Stomach (tissue), 9 donors: ENCODE data around the gene PARPBP. TPM values are rescaled to one million over a fixed set of nuclear protein-coding genes. Genes with fewer than 3 reads are reported as not detected.

ENCODE experiments used
- DNase-seq, 2 donors: peaks; one replicate each; pipeline versions ENCODE4 v3.0.0 to v3.0.0-alpha.2; 2013 to 2019
- H3K27ac ChIP-seq, 5 donors: fragments of 200-600 bp in 4 of 5; sonication (generic) in 4 of 5; one replicate each; pipeline ENCODE4 v1.5.1; 2013 to 2019; ENCODE audit warnings: mild to moderate bottlenecking in 1 of 5, moderate library complexity in 1 of 5
- H3K27me3 ChIP-seq, 3 donors: fragments of 200-600 bp; sonication (generic); one replicate each; pipeline ENCODE4 v1.5.1; 2017 to 2019; ENCODE audit warnings: mixed run types in 1 of 3
- H3K36me3 ChIP-seq, 4 donors: fragments of 200-600 bp; sonication (generic); 1 replicate in 3 of 4; 2 replicates in 1 of 4; pipeline ENCODE4 v1.5.1; 2016 to 2019
- H3K4me1 ChIP-seq, 4 donors: fragments of 200-600 bp; sonication (generic); one replicate each; pipeline ENCODE4 v1.5.1; 2016 to 2019
- H3K4me3 ChIP-seq, 4 donors: fragments of 200-600 bp; sonication (generic) in 3 of 4; one replicate each; pipeline ENCODE4 v1.5.1; 2016 to 2019; ENCODE audit warnings: mild to moderate bottlenecking in 1 of 4
- H3K9me3 ChIP-seq, 4 donors: fragments of 200-600 bp; sonication (generic); one replicate each; pipeline ENCODE4 v1.5.1; 2016 to 2019
- EP300 ChIP-seq: sonication (generic); formaldehyde crosslinking; IDR thresholded peaks from one replicate; pipeline ENCODE4 v1.6.1; 2017; ENCODE audit warnings: antibody characterized with exemption
- POLR2A ChIP-seq, 4 donors: fragments of 450-650 bp; IDR thresholded peaks; one replicate each; pipeline ENCODE4 v1.6.1; 2016; ENCODE audit warnings: antibody characterized with exemption in 4 of 4, control low read depth in 2 of 4, mild to moderate bottlenecking in 1 of 4, moderate library complexity in 1 of 4
- POLR2AphosphoS5 ChIP-seq, 3 donors: sonication (generic); formaldehyde crosslinking; IDR thresholded peaks; one replicate each; pipeline ENCODE4 v1.6.1; 2016; ENCODE audit warnings: antibody characterized with exemption in 3 of 3
- WGBS, 5 donors: extraction: QIAGEN DNeasy Blood & Tissue Kit in 3 of 5; methylation state at CpG; one replicate each; pipeline versions ENCODE4 v1.1.5 to v1.1.7; 2013 to 2018; 5-methylcytosine and 5-hydroxymethylcytosine counted together
- intact Hi-C: fragments of 100-400 bp; cut with DNase I; formaldehyde crosslinking; loops from one replicate; pipeline ENCODE4 v1.15.1; 2023; ENCODE audit warnings: low total_unique reads
- polyA plus RNA-seq, 3 donors: library from polyadenylated mRNA; stranded (reverse); fragments of 200-250 nt; gene quantifications; one replicate each; pipeline ENCODE4 v1.2.3, GENCODE V29; 2013
- total RNA-seq, 5 donors: library from RNA; depleted of rRNA; stranded (reverse); fragments of >200 nt; gene quantifications; one replicate each; pipeline versions ENCODE4 v1.1.0 to v1.2.3, GENCODE V29; 2014 to 2016
- TF ChIP-seq, protein P1 (sequence below), 7 experiments: fragments of 450-650 bp in 4 of 7; fragments of 200-600 bp in 3 of 7; sonication (generic) in 3 of 7; IDR thresholded peaks; one replicate each; pipeline ENCODE4 v1.5.1; 2016 to 2019; ENCODE audit warnings: antibody characterized with exemption in 7 of 7, control low read depth in 2 of 7, mild to moderate bottlenecking in 1 of 7
- donor health status: healthy with polysubstance abuse.
- donor health status: Bipolar disorder and iron deficiency.
- donor health status: healthy.

Gene PARPBP
- total and polyA plus RNA-seq, 8 donors: 1.4 to 10.5 (median 2.5) TPM; not detected in 1

DNA sequence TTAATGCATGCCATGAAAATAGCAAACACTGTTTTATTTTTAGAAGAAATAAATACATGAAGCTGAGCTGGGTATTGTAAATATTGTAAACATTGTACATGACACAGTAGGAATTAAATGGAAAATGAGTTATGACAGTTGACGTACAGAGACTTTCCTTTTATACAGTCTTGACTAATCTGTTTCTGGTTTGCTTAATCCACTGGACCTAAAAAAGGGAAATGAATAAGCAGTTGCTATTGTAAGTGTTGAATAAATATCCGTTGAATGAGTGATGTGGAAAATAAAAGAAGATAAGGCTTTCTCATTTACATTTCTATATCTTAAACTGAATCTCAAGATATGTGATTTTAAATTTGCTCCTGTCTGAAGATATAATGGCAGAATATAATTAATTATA lies 62.7 kb downstream of the PARPBP start:
- TF ChIP-seq, protein P1, sequence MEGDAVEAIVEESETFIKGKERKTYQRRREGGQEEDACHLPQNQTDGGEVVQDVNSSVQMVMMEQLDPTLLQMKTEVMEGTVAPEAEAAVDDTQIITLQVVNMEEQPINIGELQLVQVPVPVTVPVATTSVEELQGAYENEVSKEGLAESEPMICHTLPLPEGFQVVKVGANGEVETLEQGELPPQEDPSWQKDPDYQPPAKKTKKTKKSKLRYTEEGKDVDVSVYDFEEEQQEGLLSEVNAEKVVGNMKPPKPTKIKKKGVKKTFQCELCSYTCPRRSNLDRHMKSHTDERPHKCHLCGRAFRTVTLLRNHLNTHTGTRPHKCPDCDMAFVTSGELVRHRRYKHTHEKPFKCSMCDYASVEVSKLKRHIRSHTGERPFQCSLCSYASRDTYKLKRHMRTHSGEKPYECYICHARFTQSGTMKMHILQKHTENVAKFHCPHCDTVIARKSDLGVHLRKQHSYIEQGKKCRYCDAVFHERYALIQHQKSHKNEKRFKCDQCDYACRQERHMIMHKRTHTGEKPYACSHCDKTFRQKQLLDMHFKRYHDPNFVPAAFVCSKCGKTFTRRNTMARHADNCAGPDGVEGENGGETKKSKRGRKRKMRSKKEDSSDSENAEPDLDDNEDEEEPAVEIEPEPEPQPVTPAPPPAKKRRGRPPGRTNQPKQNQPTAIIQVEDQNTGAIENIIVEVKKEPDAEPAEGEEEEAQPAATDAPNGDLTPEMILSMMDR (IDR thresholded peaks at IDR 0.05): no peak
- no peak for TF ChIP-seq POLR2AphosphoS5 (IDR thresholded peaks at IDR 0.05)
- TF ChIP-seq EP300: no peak
- no peak for TF ChIP-seq POLR2A (IDR thresholded peaks at IDR 0.05)
- Histone ChIP-seq H3K4me1 (no peaks in the 10 kb centered on the region), H3K36me3 (no peaks in the 10 kb centered on the region), H3K27me3 (no peaks in the 10 kb centered on the region), H3K4me3 (no peak overlapping the region), H3K27ac (no peak overlapping the region), H3K9me3 (no peaks in the 10 kb centered on the region)
- 40 to 54% (median 46%) methylated on average over 2 of the region's 2 CpGs for WGBS, 5 donors
- intact Hi-C loops: no loop called here
- DNase-seq: no peak

DNA sequence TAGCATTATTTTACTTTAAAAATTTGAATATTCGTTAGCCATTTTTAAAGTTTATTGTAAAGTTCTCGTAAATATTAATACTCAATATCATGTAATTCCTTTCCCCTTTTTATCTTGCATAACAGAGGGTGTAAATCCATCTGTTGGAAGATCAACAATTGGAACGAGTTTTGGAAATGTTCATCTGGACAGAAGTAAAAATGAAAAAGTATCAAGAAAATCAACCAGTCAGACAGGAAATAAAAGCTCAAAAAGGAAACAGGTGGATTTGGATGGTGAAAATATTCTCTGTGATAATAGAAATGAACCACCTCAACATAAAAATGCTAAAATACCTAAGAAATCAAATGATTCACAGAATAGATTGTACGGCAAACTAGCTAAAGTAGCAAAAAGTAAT lies 75.8 kb downstream of the PARPBP start:
- no peak overlapping the region for H3K27ac ChIP-seq
- no peaks in the 10 kb centered on the region for H3K9me3 ChIP-seq
- H3K27me3 ChIP-seq: no peaks in the 10 kb centered on the region
- 89 to 91% (median 90%) methylated on average over 4 of the region's 4 CpGs for WGBS, 5 donors
- H3K4me1 ChIP-seq: no peaks in the 10 kb centered on the region
- no peaks in the 10 kb centered on the region for H3K36me3 ChIP-seq
- intact Hi-C loops: no loop called here
- DNase-seq: no peak
- H3K4me3 ChIP-seq: no peak overlapping the region
- TF ChIP-seq, protein P1 (IDR thresholded peaks at IDR 0.05): no peak
- TF ChIP-seq POLR2A (IDR thresholded peaks at IDR 0.05) (no peak), EP300 (no peak), POLR2AphosphoS5 (IDR thresholded peaks at IDR 0.05) (no peak)

DNA sequence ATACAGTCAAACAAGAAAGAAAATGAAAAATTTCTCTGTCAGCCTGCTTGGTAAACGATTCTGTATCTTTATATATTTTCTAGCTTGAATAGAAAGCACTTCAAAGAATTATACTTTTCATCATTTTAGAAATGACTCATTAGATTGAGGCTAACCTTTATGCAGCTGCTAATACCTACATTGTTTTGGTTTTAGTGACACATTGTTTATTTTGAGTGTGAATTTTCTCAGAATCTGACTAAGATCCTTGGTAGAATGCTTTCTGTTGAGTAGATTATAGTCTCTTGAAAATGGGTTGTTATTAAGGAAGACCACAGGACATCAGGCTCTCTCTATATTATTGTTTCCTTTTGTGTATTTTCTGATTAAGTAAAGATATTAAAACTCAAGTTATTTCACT lies 77.8 kb downstream of the PARPBP start, which contains the start of gene PMCH:
TSS of gene PMCH (minus strand) at position 45 of the 400 bp plus-strand sequence. CDS start 63 bp downstream, outside the sequence.
- Histone ChIP-seq H3K27ac (no peak within 1 kb of the TSS), H3K9me3 (no peaks in the 10 kb centered on the region), H3K27me3 (no peaks in the 10 kb centered on the region), H3K4me3 (no peak within 1 kb of the TSS), H3K4me1 (no peaks in the 10 kb centered on the region), H3K36me3 (no peaks in the 10 kb centered on the region)
- intact Hi-C loops: no loop called here
- DNase-seq: no peak
- no peak for TF ChIP-seq EP300
- TF ChIP-seq POLR2AphosphoS5 (IDR thresholded peaks at IDR 0.05): no peak
- no peak for TF ChIP-seq POLR2A (IDR thresholded peaks at IDR 0.05)
- TF ChIP-seq, protein P1 (IDR thresholded peaks at IDR 0.05): no peak
- WGBS, 5 donors: 24 to 45% (median 36%) methylated on average over 1 of the region's 1 CpG

DNA sequence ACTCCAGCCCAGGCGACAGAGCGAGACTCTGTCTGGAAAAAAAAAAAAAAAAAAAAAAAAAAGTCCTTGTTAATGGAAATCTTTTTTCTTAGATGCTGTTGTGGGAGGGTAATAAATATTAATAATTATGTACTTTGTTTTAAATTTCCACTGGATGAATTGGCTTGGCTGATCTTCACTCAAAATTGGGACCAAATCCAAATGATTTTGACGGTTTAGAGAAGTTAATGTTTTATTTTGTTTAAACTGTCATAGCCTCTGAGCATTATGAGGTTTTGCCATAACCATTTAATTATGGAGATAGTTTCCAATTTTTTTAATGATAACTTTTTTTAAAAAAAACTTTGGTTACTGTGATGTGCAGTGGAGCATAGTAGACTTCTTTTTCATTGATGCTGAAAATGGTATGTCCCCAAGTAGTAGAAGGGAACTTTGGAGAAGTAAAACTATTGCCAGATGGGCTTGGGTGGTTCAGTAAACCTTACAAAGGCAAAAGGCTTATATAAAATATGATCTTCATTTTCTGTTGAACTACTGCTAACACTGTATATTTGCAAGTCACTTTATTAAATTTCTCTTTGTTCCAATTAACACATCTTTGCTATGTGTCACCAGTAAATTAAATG lies 81.6 kb downstream of the PARPBP start:
- DNase-seq: no peak
- no peak overlapping the region for H3K27ac ChIP-seq
- no peaks in the 10 kb centered on the region for H3K9me3 ChIP-seq
- intact Hi-C loops: no loop called here
- H3K4me3 ChIP-seq: no peak overlapping the region
- TF ChIP-seq POLR2A (IDR thresholded peaks at IDR 0.05) (no peak), POLR2AphosphoS5 (IDR thresholded peaks at IDR 0.05) (no peak), EP300 (no peak)
- TF ChIP-seq, protein P1 (IDR thresholded peaks at IDR 0.05): no peak
- 75 to 96% (median 84%) methylated on average over 3 of the region's 3 CpGs for WGBS, 5 donors
- no peaks in the 10 kb centered on the region for H3K4me1 ChIP-seq
- no peaks in the 10 kb centered on the region for H3K27me3 ChIP-seq
- H3K36me3 ChIP-seq: no peaks in the 10 kb centered on the region
